ENCODE measurements around the gene MBOAT1.
A peak's percentile ranks its signal among the peaks of the same experiment; 100 is the strongest.

The MBOAT1 gene

DNA sequence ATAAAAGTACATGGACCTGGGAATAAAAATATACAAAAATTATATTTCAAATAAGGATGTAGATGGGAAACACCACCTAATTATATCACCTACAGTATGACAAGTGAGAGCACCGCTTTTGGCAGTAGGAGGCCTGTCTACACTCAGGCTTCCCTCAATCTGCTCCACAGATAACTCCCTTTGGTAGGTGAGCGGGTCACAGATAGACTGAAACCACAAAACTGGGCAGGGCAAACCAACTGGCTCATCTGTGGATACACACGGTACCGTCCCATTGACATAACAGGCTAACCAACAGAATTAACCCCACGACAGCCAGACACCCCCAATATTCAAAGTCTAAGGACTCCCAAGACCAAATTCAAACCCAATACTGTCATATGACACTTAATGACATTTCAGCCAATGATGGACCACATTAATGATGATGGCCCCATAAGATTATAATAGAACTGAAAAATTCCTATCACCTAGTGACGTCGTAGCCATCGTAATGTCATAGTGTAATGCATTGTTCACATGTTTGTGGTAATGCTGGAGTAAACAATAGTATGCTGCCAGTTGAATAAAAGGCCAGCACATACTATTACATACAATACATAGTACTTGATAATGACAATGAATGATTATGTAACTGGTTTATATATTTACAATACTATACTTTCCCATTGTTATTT lies 109.7 kb downstream of the MBOAT1 start:
- TF ChIP-seq, protein P1, sequence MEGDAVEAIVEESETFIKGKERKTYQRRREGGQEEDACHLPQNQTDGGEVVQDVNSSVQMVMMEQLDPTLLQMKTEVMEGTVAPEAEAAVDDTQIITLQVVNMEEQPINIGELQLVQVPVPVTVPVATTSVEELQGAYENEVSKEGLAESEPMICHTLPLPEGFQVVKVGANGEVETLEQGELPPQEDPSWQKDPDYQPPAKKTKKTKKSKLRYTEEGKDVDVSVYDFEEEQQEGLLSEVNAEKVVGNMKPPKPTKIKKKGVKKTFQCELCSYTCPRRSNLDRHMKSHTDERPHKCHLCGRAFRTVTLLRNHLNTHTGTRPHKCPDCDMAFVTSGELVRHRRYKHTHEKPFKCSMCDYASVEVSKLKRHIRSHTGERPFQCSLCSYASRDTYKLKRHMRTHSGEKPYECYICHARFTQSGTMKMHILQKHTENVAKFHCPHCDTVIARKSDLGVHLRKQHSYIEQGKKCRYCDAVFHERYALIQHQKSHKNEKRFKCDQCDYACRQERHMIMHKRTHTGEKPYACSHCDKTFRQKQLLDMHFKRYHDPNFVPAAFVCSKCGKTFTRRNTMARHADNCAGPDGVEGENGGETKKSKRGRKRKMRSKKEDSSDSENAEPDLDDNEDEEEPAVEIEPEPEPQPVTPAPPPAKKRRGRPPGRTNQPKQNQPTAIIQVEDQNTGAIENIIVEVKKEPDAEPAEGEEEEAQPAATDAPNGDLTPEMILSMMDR (conservative IDR thresholded peaks at IDR 0.05; ENCODE audit: low read length) = no peak
- H3K4me3 ChIP-seq (ENCODE audit: low read length) = no peak overlapping the region
- no peak for DNase-seq (ENCODE audit: low read depth)

DNA sequence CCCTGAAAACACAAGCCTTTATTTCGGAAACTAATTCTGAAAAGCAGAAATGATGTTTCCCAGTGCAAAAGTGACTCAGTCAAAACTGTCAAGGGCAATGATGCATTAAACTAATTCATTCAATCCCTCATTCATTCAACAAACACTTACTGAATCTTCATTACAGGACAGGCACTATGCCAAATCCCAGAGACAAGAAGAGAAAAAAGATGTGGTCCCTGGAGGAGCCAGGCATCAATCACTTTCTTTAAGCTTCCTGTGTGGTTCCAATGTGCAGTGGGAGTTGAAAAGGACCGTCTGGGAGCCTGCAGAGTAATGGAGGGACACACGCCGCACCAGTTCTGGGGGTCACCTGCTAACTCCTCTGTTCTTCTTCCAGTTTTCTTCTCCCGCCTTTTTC lies 113.1 kb downstream of the MBOAT1 start:
- H3K4me3 ChIP-seq (ENCODE audit: low read length) = no peak overlapping the region
- TF ChIP-seq, protein P1 (conservative IDR thresholded peaks at IDR 0.05; ENCODE audit: low read length) = no peak
- no peak for DNase-seq (ENCODE audit: low read depth)

DNA sequence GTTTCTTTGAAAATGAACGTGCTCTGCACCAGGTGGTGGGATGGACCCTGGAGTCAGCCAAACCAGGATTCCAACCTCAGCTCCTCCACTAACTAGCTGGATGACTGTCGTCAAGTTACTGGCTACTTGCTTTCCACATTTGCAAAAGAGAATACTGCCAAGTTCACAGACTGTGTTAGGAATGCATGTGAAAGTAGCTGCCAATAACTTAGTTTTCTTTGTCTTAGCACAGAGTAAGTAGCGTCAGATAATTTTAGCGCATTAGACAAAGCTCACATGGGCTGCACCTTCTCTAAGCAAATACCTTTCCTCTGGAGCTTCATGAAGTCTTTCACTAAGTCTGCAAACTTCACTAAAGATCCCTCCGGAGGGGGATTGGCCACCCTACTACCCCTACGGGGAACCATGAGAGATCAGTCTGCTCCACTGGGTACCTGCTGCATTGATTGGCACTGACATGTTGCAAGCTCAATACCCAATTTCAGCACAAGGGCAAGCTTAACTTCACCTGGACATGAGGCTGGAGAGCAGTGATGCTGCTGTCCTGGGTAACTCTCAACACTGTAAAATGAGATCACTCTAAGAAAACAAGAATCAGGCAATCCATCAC lies 113.9 kb downstream of the MBOAT1 start:
- H3K4me3 ChIP-seq (ENCODE audit: low read length) = no peak overlapping the region
- TF ChIP-seq, protein P1 (conservative IDR thresholded peaks at IDR 0.05; ENCODE audit: low read length) = no peak
- DNase-seq (ENCODE audit: low read depth) = peak; percentile 36

DNA sequence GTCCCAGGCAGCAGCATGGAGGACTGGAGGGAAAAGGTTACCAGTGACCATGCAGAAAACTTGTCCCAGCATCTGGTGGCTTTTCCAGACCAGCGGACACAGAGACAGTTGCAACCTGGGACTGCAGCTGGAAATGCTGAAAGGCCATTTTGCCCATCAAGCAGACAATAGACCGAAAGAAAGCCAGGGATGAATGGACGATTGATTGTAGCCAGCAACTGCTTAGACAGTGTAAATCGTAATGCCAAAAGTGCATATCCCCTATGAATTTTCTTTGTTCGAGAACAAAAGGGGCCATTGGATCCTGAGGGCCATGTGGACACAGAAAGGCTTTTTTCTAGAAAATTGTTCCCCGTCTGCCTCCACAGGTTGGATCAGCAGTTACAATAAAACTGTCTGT lies 115.7 kb downstream of the MBOAT1 start:
- no peak overlapping the region for H3K4me3 ChIP-seq (ENCODE audit: low read length)
- no peak for DNase-seq (ENCODE audit: low read depth)
- TF ChIP-seq, protein P1 (conservative IDR thresholded peaks at IDR 0.05; ENCODE audit: low read length) = no peak

DNA sequence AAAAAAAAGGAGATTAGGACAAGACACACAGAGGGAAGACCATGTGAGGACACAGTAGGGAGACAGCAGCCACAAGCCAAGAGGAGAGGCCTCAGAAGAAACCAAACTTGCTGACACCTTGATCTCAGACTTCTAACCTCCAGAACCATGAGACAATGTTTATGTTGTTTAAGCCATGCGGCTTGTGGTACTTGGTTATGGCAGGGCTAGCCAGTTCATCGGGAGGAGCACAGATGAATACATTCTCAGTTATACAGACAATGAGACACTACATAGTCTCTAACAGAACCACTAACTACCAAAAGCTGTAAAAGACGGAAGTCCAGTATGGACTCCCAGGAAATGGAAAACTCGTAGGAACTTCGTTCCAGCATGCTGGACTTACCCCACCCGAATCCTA lies 116.8 kb downstream of the MBOAT1 start:
- TF ChIP-seq, protein P1 (conservative IDR thresholded peaks at IDR 0.05; ENCODE audit: low read length) = no peak
- no peak overlapping the region for H3K4me3 ChIP-seq (ENCODE audit: low read length)
- DNase-seq (ENCODE audit: low read depth) = no peak

DNA sequence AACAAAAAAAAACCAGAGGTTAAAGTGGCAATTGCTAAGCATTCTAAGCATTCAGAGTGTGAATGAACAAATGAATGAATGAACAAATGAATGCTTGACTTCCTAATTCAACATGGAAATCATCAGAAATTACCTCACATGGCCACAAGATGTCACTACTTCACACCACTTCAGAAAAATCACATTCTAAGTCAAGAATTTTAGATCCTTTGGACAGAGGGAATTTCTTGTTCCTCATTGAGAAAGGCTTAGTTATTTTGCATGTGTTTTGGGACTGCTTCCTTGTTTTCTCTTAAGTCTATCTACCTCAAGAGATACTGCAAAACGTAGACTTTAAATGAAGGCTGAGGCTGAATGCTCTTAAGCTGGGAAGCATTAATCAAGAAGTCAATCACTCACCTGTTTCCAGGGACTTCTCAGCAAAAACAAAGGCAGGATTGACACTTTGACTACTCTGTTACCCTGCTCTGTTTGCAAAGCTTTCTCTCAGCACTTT lies 120.2 kb downstream of the MBOAT1 start:
- DNase-seq (ENCODE audit: low read depth) = peak; percentile 58
- H3K4me3 ChIP-seq (ENCODE audit: low read length) = no peak overlapping the region

More for the DNA sequence above, 120.2 kb downstream of the MBOAT1 start:
- TF ChIP-seq, protein P1 (conservative IDR thresholded peaks at IDR 0.05; ENCODE audit: low read length) = peak; percentile 72
